ENCODE results near the gene TFDP1.

Gene TFDP1

GRCh38 chr13:113651511-113652403 is 67.2 kb downstream of the TFDP1 start:
- DNase-seq (ENCODE audit: low read depth) = no peak

- no peak for DNase-seq (ENCODE audit: low read depth)
Measured at GRCh38 chr13:113652404-113653263, 68.1 kb downstream of the TFDP1 start.

GRCh38 chr13:113653264-113654174 is 69.0 kb downstream of the TFDP1 start:
- no peak for DNase-seq (ENCODE audit: low read depth)

- DNase-seq (ENCODE audit: low read depth) = no peak
Measured at GRCh38 chr13:113654175-113654560, 69.6 kb downstream of the TFDP1 start.

GRCh38 chr13:113654591-113655345 is 70.2 kb downstream of the TFDP1 start:
- DNase-seq (ENCODE audit: low read depth) = no peak

GRCh38 chr13:113655346-113656002 is 70.9 kb downstream of the TFDP1 start:
- DNase-seq (ENCODE audit: low read depth) = no peak

- no peak for DNase-seq (ENCODE audit: low read depth)
Measured at GRCh38 chr13:113656003-113656588, 71.5 kb downstream of the TFDP1 start.

- DNase-seq (ENCODE audit: low read depth) = no peak
Measured at GRCh38 chr13:113656831-113657671, 72.5 kb downstream of the TFDP1 start.

- no peak for DNase-seq (ENCODE audit: low read depth)
Measured at GRCh38 chr13:113657851-113658741, 73.5 kb downstream of the TFDP1 start, which contains the start of gene ATP4B. ATP4B (minus strand) TSS chr13:113658198; CDS start chr13:113658144, 54 bp downstream.

- DNase-seq (ENCODE audit: low read depth) = no peak
Measured at GRCh38 chr13:113658836-113659235, 74.3 kb downstream of the TFDP1 start.

- no peak for DNase-seq (ENCODE audit: low read depth)
Measured at GRCh38 chr13:113659337-113659736, 74.8 kb downstream of the TFDP1 start.

- DNase-seq (ENCODE audit: low read depth) = no peak
Measured at GRCh38 chr13:113660066-113660465, 75.5 kb downstream of the TFDP1 start.

- no peak for DNase-seq (ENCODE audit: low read depth)
Measured at GRCh38 chr13:113661509-113661908, 77.0 kb downstream of the TFDP1 start.

GRCh38 chr13:113663934-113664333 is 79.4 kb downstream of the TFDP1 start:
- DNase-seq (ENCODE audit: low read depth) = no peak

GRCh38 chr13:113664751-113665596 is 80.4 kb downstream of the TFDP1 start:
- DNase-seq (ENCODE audit: low read depth) = no peak

- DNase-seq (ENCODE audit: low read depth) = no peak
Measured at GRCh38 chr13:113665597-113666328, 81.2 kb downstream of the TFDP1 start.

GRCh38 chr13:113666329-113666670 is 81.7 kb downstream of the TFDP1 start:
- no peak for DNase-seq (ENCODE audit: low read depth)
